HG02623 (cell line): ENCODE measurements around the gene TRA2B.

Experiments used
- ATAC-seq: cut with Tn5 transposase; IDR thresholded peaks from one replicate; pipeline ENCODE4 v1.9.1; 2021; ENCODE audit warnings: moderate library complexity; ENCODE audit not compliant: unreplicated experiment

The TRA2B gene

GRCh38 chr3:185881926-185882325, 55.9 kb downstream of the TRA2B start:
- ATAC-seq, result no peak

GRCh38 chr3:185880600-185880999, 57.2 kb downstream of the TRA2B start:
- no peak for ATAC-seq

- ATAC-seq, result no peak
Observed at GRCh38 chr3:185878920-185879319, 58.9 kb downstream of the TRA2B start.

GRCh38 chr3:185874119-185874518, 63.7 kb downstream of the TRA2B start:
- no peak for ATAC-seq

GRCh38 chr3:185867650-185868049, 70.2 kb downstream of the TRA2B start:
- no peak for ATAC-seq

- no peak for ATAC-seq
Observed at GRCh38 chr3:185866995-185867394, 70.8 kb downstream of the TRA2B start.

GRCh38 chr3:185866555-185866954, 71.3 kb downstream of the TRA2B start:
- ATAC-seq, result no peak
